NCI-H82 (cell line): ENCODE results near the gene CAMP.

ENCODE experiments used
- DNase-seq: peaks from one replicate; lab custom pipeline; 2025; lab: John Stamatoyannopoulos, UW

Gene CAMP

DNA sequence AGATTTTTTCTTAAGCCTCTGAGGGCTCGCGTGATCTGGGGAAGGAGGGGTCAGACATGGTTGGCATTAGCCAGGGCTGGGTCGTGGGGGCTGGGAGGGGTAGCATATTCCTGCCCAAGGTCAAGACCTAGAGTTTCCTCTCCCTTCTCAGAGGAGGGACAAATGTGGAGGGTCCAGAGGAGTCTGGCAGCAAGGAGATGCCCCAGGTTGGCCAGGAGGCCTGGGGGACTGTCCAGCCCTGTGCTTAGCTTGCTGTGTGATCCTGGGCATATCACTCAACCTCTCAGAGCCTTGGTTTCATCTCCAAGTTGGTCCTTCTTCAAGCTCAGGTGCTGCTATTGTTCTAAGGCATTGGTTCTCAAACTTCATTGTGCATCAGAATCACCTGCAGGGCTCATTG is 9.1 kb upstream of the CAMP start:
- DNase-seq = no peak

DNA sequence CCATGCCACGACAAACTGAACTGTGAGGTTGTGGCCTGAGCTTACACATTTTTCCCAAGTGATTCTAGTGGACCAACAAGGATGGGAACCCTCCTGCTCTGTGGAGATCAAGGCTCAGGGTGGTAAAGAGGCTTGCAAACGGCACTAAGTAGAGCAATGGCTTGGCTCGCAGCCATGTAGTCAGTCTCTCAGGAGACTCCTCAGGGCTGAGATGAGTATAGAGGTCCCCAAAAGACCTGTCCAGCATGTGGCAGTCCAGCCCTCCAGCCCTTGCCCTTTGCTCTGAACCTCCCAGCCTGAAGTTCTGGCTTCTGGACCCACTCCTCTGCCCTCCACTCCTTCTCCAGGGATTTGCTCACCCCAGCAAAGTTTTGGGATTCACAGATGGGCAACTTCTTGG is 8.3 kb upstream of the CAMP start:
- no peak for DNase-seq

DNA sequence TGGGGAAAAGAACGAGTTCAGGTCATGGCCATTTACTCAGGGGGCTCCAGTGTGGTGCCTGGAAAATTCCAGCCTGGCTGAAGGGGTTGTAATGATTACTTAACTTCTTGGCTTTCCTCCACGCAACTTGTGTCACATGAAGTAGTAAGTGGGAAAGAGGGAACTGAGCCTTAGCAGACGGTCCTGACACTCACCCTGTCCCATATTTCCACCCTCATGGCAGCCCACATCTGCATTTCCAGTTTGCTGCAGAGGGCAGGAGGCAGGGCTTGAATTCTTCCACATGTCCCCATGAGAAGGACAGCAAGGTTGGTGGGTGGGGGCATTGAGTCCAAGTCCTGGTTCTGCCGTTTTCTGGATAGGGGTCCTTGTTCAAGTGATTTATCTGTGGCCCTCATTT is 7.8 kb upstream of the CAMP start:
- no peak for DNase-seq

DNA sequence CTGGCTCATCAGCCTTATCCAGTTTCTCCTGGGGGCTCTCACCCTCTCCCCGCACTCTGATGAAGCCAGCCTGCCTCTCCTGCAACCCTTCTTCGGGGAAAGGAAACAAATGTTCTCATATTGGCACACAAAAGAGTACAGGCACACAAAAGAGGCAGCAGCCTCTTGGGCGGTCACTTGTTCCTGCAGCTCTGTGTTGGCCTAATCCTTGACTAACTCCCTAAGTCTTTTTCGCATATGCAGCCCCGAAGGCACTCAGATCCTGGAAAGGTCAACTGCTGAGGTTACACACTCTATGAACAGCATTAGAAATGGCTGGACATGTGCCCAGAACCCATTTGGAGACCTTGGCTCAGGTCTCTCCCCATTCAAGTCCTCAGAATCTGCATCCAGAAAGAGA is 7.4 kb upstream of the CAMP start:
- DNase-seq = no peak

DNA sequence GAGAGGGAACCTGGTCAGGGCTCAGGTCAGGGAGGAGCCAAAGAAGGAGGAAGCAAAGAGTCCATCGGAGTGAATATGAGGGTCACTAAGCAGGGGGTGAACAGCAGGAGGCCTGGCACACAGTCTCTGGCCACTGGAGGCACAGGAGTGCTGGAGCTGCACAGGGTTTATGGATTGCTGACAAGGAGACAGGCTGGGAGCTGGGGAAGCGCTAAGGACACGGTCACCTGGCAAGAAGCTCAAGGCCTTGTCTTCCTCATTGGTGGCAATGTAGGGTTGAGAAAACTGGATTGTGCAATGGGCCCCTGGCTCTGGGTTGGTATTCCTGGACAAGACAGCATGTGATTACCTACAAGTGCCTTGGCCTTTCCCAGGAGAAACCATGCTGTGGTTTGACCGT is 5.8 kb upstream of the CAMP start:
- DNase-seq = no peak

DNA sequence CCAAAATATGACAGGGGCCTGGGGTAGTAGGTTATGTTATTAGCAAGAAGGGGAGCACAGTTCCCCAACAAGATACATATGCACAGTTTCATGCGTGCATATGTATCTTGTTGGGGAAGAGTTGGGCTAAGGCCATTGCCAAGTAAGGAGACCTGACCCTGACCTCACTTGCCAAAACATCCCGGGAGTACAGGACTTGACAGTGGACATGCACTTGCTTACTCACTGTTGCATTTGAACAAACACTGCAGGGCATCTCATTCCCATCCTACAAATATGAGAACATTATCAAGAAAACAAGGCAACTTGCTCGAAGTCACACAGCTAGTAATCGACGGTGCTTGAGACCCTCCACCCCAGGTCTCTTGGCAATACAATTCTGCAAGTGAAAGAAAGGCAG is 4.8 kb upstream of the CAMP start:
- no peak for DNase-seq

DNA sequence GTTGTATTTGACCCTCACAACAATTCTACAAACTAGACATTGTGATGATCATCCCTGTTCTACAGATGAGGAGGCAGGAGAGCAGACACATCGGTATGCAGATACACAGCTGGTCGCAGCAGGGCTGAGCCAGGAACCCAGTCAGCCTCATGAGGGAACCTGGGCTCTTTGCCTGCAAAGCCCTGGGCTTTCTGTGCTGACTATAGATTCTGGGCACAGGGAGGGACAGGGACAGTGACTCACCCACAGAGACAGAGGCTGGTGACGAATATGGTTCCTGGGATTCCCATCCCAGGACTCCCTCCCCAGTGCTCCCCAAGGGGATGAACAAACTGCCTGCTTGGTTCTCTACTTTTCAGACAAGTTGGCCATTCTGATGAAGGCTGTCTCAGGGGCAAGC is 3.8 kb upstream of the CAMP start:
- DNase-seq = no peak

DNA sequence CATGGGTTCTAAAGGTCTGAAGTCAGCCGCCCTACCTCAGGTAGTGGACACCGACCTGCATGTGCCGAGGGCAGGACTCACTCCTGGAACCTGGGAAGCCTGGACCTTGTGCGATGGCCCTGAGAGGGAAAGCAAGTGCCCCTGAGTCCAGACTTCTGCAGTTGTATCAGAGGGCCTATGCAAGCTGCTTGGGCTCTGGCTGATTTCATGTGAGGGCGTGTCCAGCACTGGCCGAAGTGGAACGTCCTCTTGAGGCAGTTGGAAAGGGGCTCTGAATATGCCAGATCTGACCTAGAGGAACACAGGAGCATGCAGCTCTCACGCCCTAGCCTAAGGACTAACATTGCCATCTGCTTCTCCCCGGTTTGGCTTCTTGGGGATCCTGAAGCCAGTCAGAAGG is 2.5 kb upstream of the CAMP start:
- no peak for DNase-seq

DNA sequence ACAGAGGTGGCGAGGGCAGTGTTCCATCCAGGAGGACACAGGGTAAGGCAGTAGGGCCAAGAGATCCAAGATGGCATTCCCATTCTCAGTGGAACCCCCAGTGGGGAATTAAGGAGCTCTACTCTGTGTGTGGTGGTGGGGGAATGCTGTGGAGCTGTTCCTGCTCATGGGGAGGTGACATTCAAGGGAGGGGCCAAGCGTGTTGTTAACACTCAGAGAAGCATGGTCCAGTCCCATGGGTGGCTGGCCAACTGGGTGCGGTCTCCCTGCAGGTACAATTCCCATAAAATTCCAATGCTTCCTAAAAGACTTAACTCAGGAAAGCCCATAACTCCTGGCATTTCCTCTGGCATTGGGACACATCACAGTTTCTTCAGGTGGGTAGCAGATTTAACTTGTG is 2.3 kb downstream of the CAMP start:
- no peak for DNase-seq

DNA sequence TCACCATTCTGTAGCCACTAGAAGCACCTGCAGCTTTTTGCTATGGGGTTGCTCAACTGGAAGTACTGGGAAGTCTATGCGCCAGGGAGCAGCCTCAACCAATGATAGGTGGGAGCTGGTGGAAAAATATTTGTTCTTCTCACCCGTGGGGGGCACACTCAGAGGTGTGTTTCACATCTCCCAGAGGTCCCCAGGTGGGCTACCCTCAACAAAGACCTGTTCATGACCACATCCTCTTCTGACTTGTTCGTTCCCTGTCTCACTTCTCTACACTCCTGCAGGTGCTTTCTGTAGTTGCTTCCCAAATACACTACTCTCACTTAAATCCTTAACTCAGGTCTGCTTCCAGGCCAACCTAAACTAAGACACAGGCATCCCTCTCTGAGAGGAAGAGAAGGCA is 3.6 kb downstream of the CAMP start:
- DNase-seq = no peak

DNA sequence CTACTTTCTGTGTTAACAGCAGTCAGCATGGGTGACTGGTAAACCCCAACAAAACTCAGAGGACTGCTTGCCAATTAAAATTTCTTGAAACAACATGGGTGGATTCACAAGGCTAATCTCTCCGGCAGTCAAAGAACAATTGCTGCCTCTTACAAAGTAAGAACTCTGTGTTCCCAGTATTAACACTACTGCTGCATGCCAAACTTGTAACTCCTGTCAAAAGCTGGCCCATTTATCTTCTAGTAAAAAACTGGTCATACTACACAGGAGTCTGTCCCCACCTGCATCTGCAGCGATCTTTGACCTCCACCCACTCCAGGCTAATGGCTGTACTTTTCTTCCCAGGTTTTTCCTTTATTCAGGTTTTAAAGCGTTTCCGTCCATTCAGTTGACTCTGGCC is 8.9 kb downstream of the CAMP start:
- DNase-seq = no peak

DNA sequence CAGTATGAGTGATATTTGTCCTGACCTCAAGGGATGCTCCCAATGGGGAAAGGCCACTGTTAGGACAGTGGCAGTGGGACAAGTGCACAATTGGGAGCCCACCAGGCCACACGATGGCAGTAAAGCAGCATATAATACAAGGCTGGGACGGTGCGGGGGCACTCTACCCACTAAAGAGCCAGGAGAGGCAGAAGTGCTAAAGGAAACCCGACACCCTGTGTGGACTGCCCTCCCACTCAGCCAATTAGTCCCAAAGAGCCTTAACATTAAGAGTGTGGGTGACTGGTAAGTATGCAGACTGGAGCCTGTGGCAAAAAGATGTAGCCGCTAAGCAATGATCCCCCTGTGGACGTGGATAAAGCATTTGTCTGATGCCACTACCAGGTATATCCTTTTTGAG is 9.4 kb downstream of the CAMP start:
- DNase-seq = peak; percentile 98

DNA sequence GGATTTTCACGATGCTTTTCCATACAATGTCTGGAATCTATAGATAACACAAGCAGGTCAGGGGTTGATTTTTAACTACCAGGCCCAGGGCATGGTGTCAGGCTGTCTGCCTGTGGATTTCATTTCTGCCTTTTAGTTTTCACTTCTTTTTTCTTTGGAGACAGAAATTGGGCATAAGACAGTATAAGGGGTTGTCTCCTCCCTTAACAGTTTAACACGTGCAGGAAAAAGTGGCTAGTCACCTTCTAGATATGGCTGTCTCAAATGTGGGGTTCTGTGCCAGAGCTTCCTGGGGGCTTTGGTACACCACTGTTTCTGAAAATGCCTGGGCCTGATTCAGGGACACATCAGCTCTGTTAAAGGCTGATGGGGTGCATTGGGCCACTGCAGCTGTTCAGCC is 10.2 kb downstream of the CAMP start:
- no peak for DNase-seq

DNA sequence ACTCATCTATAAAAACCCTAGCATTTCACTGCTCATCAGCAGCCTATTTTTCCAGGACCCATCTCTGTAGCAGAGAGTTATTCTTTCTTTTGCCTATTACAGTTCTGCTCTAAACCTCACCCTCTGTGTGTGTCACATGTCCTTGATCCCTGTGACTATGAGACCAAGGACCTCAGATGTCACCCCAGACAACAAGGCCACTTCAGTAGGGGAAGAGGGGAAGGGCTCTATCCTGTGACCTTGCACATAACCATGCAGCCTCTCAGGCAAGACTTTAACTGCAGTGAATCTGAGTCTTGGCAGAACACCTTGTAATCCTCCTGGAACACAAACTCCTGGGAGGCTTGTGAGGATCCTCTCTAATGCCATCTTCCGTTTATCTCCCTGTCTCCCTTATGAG is 13.2 kb downstream of the CAMP start:
- DNase-seq = peak; percentile 22

DNA sequence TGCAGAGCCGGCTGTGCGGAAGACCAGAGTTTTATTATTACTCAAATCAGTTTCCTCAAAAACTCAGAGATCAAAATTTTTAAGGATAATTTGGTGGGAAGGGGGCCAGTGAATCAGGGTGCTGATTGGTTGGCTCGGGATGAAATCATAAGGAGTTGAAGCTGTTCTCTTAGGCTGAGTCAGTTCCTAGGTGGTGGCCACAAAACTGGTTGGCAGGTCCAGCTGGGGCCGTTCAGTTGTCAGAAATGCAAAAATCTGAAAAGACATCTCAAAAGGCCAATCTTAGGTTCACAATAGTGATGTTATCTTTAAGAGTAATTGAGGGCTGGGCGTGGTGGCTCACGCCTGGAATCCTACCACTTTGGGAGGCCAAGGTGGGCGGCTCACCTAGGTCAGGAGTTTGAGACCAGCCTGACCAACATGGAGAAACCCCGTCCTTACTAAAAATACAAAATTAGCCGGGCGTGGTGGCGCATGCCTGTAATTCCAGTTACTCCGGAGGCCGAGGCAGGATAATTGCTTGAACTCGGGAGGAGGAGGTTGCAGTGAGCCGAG is 15.3 kb downstream of the CAMP start:
- DNase-seq = no peak

DNA sequence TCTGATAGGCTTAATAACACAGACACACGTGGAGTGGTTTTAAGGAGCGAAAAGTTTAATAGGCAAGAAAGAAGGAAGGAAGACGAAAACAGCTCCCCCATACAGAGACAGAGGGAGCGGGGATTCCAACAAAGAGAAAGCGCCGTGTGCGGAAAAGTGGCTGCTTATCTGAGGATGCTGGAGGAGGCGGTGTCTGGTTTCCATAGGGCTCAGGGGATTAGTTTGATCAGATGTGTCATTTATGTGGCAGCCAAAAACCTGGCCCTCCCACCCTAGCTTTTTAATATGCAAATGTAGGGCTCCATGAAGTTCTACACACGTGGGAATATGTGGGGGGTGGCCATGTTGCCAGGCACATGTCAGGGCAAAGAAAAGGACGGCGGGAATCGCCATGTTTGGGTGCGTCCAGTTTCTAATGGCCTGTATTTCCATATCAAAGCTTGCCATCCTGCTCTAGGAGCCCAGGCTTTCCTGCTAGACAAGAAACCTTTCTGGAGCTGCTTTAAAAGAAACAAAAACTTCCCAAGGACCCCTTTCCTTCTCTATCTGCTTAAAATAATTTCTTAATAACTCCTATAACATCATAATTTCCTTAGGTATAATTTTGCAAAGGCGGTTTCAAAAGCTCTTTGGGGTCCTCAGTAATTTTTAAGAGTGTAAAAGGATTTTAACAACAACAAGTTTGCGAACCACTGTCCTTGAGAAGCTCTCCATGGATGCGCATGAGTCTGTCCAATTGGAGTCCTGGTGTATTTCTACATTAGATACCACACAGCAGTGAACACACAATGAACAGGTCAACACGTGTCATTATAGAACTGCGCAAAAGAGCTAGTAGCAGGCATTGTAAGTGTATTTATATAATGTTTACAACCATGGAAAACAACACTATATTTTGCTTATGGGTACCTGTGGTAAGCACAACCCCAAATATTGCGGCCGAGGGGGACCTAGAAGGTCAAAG is 17.0 kb downstream of the CAMP start:
- peak; percentile 98 for DNase-seq

DNA sequence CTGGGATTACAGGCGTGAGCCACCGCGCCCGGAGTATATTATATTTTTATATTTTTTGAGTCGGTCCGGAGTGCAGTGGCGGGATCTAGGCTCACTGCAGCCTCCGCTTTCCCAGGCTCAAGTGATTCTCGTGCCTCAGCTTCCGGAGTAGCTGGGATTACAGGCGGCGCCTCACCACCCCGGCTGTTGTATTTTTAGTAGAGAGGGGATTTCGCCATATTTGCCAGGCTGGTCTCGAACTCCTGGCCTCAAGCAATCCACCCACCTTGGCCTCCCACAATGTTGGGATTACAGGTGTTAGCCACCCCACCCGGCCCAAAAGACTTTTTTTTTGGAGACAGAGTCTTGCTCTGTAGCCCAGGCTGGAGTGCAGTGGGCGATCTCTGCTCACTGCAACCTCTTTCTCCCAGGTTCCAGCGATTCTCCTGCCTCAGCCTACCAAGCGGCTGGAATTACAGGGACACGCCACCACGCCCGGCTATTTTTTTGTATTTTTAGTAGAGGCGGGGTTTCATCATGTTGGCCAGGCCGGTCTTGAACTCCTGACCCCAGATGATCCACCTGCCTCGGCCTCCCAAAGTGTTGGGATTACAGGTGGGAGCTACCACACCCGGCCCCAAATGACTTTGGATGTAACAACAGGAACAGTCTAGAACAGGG is 18.6 kb downstream of the CAMP start:
- peak; percentile 42 for DNase-seq

DNA sequence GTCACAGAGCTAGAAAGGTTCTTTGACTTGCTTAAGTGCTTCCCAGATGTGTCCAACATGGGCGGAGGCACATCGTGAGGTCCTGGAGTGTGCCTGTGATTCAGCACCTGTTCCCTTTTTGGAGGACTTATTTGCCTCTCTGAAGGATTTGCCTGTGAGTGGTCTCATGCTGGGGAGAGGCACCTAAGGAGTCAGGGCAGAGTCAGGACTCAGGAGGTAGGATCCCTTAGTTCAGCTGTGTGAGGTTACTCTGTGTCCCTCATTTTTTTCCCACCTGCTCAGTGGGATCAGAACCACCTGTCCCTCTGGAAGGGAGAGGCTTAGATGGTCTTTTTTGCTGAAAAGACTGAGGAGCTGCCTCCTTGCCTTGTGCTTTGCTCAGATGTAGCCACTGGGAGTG is 20.6 kb downstream of the CAMP start:
- no peak for DNase-seq

DNA sequence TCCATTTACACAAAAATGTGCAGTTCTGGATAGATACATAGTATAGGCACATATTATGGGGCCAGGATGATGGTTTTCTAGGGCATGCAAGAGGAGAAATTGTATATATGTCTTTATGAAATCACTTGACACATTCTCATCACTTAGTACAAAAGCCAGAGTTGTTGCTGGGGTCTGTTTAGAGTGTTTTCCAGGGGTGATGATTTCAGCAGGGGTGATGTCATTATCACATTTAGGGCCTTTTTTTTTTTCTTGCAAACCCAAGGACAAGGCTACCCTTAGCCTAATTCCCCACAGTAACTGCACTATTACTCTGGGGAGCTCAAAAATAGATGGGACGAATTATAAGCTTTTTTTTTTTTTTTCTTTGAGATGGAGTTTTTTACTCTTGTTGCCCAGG is 21.2 kb downstream of the CAMP start:
- DNase-seq = no peak

DNA sequence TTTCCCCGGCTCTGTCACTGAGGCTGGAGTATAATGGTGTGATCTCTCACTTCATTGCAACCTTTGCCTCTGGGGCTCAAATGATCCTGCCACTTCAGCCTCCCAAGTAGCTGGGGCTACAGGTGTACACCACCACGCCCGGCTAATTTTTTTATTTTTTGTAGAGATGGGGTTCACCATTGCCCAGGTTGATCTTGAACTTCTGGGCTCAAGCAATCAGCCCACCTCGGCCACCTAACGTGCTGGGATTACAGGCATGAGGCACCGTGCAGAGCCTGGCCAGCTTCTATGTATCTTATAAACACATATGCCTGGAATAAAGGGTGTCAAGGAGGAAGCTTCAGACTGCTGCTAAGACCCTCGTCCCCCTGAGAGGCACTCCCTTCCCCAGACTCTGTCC is 21.8 kb downstream of the CAMP start:
- no peak for DNase-seq

DNA sequence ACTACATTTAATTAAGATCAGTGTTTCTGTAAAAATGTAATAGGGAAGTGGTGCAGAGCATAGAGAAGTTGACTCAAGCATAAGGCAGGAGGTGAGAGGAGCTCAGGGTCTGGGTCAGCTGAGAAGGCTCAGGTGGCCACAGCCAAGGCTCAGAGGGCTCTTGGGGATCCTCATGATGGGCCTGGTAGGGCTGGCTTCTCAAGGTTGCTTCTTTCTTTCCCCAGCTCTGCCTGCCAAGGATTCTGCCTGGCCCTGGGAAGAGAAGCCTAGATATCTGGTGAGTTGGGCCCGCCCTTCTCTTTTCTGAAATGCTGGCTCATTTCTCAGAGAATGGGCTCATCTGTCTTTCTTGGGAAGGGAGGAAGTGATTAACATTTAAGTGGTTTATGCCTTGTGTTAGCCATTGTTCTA is 24.1 kb downstream of the CAMP start:
- peak; percentile 69 for DNase-seq

DNA sequence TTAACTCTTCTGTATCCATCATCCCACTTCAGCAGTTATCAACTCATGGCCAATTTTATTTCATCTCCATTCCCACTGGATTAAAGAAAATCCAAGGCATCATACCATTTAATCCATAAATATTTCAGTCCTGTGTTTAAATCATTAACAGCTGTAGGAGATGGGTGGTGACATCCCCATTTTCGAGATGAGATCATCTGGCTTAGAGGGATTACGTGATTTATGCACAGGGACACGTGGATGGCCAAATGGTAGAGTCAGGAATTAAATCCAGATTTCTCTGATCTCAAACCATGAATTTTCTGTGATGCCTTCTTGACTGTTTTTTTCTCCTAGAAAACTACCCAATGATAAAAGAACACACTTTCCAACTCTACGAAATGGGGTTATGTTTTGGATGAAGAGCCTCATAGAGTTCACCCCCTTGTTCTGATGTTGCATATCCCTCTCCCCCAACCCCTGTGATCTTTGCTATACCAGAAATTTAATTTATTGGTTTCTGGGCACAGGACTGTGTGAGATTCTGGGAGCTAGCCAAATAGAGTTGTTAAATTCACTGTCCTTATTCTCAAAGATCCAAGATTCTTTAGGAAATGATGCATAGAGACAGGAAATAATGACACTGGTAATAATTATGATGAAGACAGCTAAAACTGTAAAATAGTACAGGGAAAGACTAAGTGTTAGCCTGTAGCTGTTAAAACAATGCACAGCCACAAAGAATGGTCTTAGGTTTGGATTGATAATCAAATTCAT is 25.0 kb downstream of the CAMP start:
- DNase-seq = peak; percentile 63

DNA sequence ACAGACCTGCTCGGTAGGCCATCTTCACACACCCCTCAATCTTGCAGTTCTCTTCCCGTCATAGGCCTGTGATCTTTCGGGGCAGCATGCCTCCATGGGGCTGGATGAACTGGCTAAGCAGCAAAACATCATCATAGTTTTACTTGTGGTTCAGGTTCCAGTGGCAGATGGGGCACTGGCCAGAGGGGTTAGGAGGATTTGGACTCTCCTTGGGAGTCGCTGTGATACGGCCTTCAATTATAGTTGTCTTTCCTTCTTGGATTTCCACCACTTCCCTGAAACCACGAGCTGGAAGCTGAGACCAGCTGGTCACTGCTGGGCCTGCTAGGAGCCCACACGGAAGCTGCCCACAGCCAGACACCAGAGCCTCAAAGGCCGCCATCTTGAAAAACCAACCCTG is 33.3 kb downstream of the CAMP start:
- DNase-seq = no peak
